ENCODE results near the gene GLI3. TPM values are rescaled to one million over a fixed set of nuclear protein-coding genes. Genes with fewer than 3 reads are reported as not detected.

The GLI3 gene
- total and polyA plus RNA-seq, 2 of the 4 experiments (the other 2 are of a cell fraction): 1.3 to 3.9 TPM

DNA sequence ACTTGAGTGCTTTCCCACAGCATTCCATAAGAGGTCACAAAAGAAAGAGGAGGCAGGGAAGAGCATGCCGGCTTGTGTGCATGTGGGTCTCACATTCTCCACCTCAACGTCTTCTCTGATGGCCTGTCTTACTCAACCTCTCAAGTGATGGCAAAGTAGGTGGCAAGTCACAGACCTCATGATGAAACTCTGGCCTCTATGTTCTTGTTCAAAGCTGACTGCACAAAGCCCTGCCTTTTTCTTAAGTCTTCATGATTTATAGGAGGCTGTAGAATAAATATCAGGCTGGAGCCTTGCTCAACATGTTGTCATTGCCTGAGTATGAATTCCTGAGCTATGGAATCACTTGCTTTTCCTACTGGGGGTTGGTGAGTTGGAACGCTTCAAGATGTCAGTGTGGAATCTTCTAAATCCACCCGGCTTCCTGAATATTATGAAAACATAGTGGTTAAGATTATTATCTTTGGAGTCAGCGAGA is 320.5 kb downstream of the GLI3 start:
- H3K4ac ChIP-seq (ENCODE audit: low read depth, low read length): peak overlapping the region; percentile 96
- peak overlapping the region; percentile 89 for H3K14ac ChIP-seq (replicated peaks; ENCODE audit: low read depth, low read length)
- H3K27me3 ChIP-seq (ENCODE audit: control insufficient read depth, insufficient read depth, low read length): no peaks in the 10 kb centered on the region
- no peaks in the 10 kb centered on the region for H3K36me3 ChIP-seq (ENCODE audit: control insufficient read depth, insufficient read depth, low read length)
- H2AK5ac ChIP-seq (ENCODE audit: low read depth, low read length): peak overlapping the region; percentile 62
- peak overlapping the region; percentile 18 for H3K4me2 ChIP-seq (ENCODE audit: low read depth, low read length)
- H3K79me1 ChIP-seq (ENCODE audit: low read depth in 1 of 2, low read length in 2 of 2): peaks cover 11 to 25% of the 10 kb centered on the region in 2 experiments; a peak in 2 of 4 replicates
- H4K8ac ChIP-seq (ENCODE audit: low read depth in 2 of 2, low read length in 2 of 2): peak overlapping the region; percentile 78 to 92
- H2BK120ac ChIP-seq (ENCODE audit: low read depth, low read length): peak overlapping the region; percentile 98
- peak overlapping the region; percentile 15; the same call in 2 of the 3 replicates for H2BK15ac ChIP-seq (ENCODE audit: low read depth, low read length)
- no peak overlapping the region for H3K9ac ChIP-seq (ENCODE audit: low read depth, low read length)
- no peak overlapping the region for H3K4me3 ChIP-seq (ENCODE audit: insufficient read depth, low read depth, low read length)
- peak overlapping the region; percentile 64 for H4K91ac ChIP-seq (ENCODE audit: insufficient read depth, low read depth, low read length)
- peak overlapping the region; percentile 96 for H2BK20ac ChIP-seq (ENCODE audit: low read depth, low read length)
- intact Hi-C loops (cut with micrococcal nuclease): loop anchor here (1.0 to 2.0 kb wide), 2 partner anchors 29 to 212 kb away; no protein-coding TSS in a partner anchor
- H3K18ac ChIP-seq (ENCODE audit: low read depth, low read length): peak overlapping the region; percentile 64
- in situ Hi-C loops (cut with MboI; ENCODE audit: low sequenced_read_pairs): no loop called here
- peak overlapping the region; percentile 69 for H2AFZ ChIP-seq (replicated peaks; ENCODE audit: low read length, poor library complexity)
- ATAC-seq (ENCODE audit: low read depth) (peak; percentile 75), DNase-seq (peak; percentile 99)
- H3K9me1 ChIP-seq (ENCODE audit: insufficient read depth, low read length): peaks cover 21% of the 10 kb centered on the region
- dilution Hi-C loops (cut with HindIII; ENCODE audit: low sequenced_read_pairs, unreplicated experiment): no loop called here
- H2AK9ac ChIP-seq (replicated peaks; ENCODE audit: low read depth, low read length, poor library complexity): peak overlapping the region; percentile 90
- ChIA-PET CTCF (interaction anchor here (0.7 to 2.1 kb wide), 2 partner anchors 29 to 211 kb away, joined by 3 to 5 read pairs; no protein-coding TSS in a partner anchor), POLR2A (ENCODE audit: unreplicated experiment) (interaction anchor here (0.5 to 0.7 kb wide), 3 partner anchors 18 to 44 kb away, joined by 3 to 5 read pairs (median 3); no protein-coding TSS in a partner anchor)
- H4K5ac ChIP-seq (ENCODE audit: low read depth, low read length): peak overlapping the region; percentile 47
- no peaks in the 10 kb centered on the region for H4K20me1 ChIP-seq (ENCODE audit: insufficient read depth, low read length)
- peak overlapping the region; percentile 96 for H3K23ac ChIP-seq (ENCODE audit: low read depth, low read length)
- H3K4me1 ChIP-seq (ENCODE audit: control insufficient read depth, insufficient read depth, low read length): peaks cover 26% of the 10 kb centered on the region
- no TSS peak for BruUV-seq (replicated peaks)
- H3K27ac ChIP-seq (ENCODE audit: insufficient read depth, low read length): peak overlapping the region; percentile 85
- WGBS, 2 experiments (ENCODE audit: extremely low coverage in 2 of 2, insufficient read length in 1 of 2): no CpG with 5 or more reads among the region's 5 CpGs
- peak overlapping the region; percentile 87 for H3K56ac ChIP-seq (ENCODE audit: extremely low read depth, insufficient read depth, low read length)
- H3K9me3 ChIP-seq (ENCODE audit: control insufficient read depth, insufficient read depth, low read length): no peaks in the 10 kb centered on the region
- H2BK5ac ChIP-seq (ENCODE audit: low read depth, low read length, poor library complexity, severe bottlenecking): peak overlapping the region; percentile 95
- peak; percentile 4; the same call in 1 of the 2 replicates for TF ChIP-seq MAFK (IDR thresholded peaks at IDR 0.05; ENCODE audit: low read depth, low read length)
- no peak for TF ChIP-seq RFX5 (IDR thresholded peaks at IDR 0.05; ENCODE audit: low read depth, low read length)
- TF ChIP-seq USF2 (IDR thresholded peaks at IDR 0.05; ENCODE audit: low read depth, low read length): no peak
- TF ChIP-seq, protein P1, sequence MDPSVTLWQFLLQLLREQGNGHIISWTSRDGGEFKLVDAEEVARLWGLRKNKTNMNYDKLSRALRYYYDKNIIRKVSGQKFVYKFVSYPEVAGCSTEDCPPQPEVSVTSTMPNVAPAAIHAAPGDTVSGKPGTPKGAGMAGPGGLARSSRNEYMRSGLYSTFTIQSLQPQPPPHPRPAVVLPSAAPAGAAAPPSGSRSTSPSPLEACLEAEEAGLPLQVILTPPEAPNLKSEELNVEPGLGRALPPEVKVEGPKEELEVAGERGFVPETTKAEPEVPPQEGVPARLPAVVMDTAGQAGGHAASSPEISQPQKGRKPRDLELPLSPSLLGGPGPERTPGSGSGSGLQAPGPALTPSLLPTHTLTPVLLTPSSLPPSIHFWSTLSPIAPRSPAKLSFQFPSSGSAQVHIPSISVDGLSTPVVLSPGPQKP (IDR thresholded peaks at IDR 0.05; ENCODE audit: borderline replicate concordance, low read depth, low read length): no peak
- TF ChIP-seq MXI1 (IDR thresholded peaks at IDR 0.05; ENCODE audit: borderline replicate concordance, low read depth, low read length): no peak
- TF ChIP-seq, protein P2, sequence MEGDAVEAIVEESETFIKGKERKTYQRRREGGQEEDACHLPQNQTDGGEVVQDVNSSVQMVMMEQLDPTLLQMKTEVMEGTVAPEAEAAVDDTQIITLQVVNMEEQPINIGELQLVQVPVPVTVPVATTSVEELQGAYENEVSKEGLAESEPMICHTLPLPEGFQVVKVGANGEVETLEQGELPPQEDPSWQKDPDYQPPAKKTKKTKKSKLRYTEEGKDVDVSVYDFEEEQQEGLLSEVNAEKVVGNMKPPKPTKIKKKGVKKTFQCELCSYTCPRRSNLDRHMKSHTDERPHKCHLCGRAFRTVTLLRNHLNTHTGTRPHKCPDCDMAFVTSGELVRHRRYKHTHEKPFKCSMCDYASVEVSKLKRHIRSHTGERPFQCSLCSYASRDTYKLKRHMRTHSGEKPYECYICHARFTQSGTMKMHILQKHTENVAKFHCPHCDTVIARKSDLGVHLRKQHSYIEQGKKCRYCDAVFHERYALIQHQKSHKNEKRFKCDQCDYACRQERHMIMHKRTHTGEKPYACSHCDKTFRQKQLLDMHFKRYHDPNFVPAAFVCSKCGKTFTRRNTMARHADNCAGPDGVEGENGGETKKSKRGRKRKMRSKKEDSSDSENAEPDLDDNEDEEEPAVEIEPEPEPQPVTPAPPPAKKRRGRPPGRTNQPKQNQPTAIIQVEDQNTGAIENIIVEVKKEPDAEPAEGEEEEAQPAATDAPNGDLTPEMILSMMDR (conservative IDR thresholded peaks at IDR 0.05; ENCODE audit: low read depth, low read length): no peak
- TF ChIP-seq RAD21 (IDR thresholded peaks at IDR 0.05; ENCODE audit: low read length): no peak; the same call in 1 of the 2 replicates
- TF ChIP-seq CHD1 (IDR thresholded peaks at IDR 0.05; ENCODE audit: low read depth, low read length): no peak; the same call in 1 of the 2 replicates
- peak; percentile 87 for TF ChIP-seq FOS (IDR thresholded peaks at IDR 0.05; ENCODE audit: low read depth, low read length)
- peak; percentile 42; the same call in 1 of the 2 replicates for TF ChIP-seq POLR2A (IDR thresholded peaks at IDR 0.05; ENCODE audit: low read depth, low read length)
- no peak for TF ChIP-seq SMC3 (IDR thresholded peaks at IDR 0.05; ENCODE audit: low read depth, low read length)
- peak; percentile 77 for TF ChIP-seq BHLHE40 (IDR thresholded peaks at IDR 0.05; ENCODE audit: low read depth, low read length)
- TF ChIP-seq RCOR1 (IDR thresholded peaks at IDR 0.05; ENCODE audit: insufficient replicate concordance, low read length): no peak
- TF ChIP-seq MAZ (IDR thresholded peaks at IDR 0.05; ENCODE audit: borderline replicate concordance, low read depth, low read length): no peak
- peak; percentile 49; the same call in 1 of the 2 replicates for TF ChIP-seq NFE2L2 (IDR thresholded peaks at IDR 0.05; ENCODE audit: low read depth, low read length)

Measured in IMR-90 (cell line).